ENCODE measurements around the gene C1orf159.
A peak's percentile ranks its signal among the peaks of the same experiment; 100 is the strongest.
"Not testable (repeated sequence)": the region's sequence is repeated elsewhere in the genome, so short reads cannot be mapped to it uniquely, and the experiment has no call there.

Gene C1orf159

GRCh38 chr1:1067284-1067859 is 48.5 kb downstream of the C1orf159 start:
- no peak for DNase-seq (ENCODE audit: low read depth in 2 of 2)

GRCh38 chr1:1066403-1067283 is 49.2 kb downstream of the C1orf159 start:
- no peak for DNase-seq (ENCODE audit: low read depth in 2 of 2)

- not testable (repeated sequence) for DNase-seq (ENCODE audit: low read depth in 2 of 2)
These were observed 50.0 kb downstream of the C1orf159 start for GRCh38 chr1:1065940-1066304.

GRCh38 chr1:1065265-1065939 is 50.5 kb downstream of the C1orf159 start:
- no peak for DNase-seq (ENCODE audit: low read depth in 2 of 2)

- DNase-seq (ENCODE audit: low read depth in 2 of 2), result peak; percentile 59 to 84
These were observed 51.7 kb downstream of the C1orf159 start for GRCh38 chr1:1063945-1064831.

GRCh38 chr1:1063261-1063944 is 52.5 kb downstream of the C1orf159 start:
- no peak for DNase-seq (ENCODE audit: low read depth in 2 of 2)

GRCh38 chr1:1062348-1063163 is 53.3 kb downstream of the C1orf159 start:
- no peak for DNase-seq (ENCODE audit: low read depth in 2 of 2)

GRCh38 chr1:1061682-1062345 is 54.1 kb downstream of the C1orf159 start:
- no peak for DNase-seq (ENCODE audit: low read depth in 2 of 2)

- DNase-seq (ENCODE audit: low read depth in 2 of 2), result no peak
These were observed 55.4 kb downstream of the C1orf159 start for GRCh38 chr1:1060281-1061000.

- peak; percentile 80 to 92 for DNase-seq (ENCODE audit: low read depth in 2 of 2)
These were observed 56.2 kb downstream of the C1orf159 start for GRCh38 chr1:1059494-1060280.

- no peak for DNase-seq (ENCODE audit: low read depth in 2 of 2)
These were observed 56.9 kb downstream of the C1orf159 start for GRCh38 chr1:1058921-1059493.

- no peak for DNase-seq (ENCODE audit: low read depth in 2 of 2)
These were observed 57.6 kb downstream of the C1orf159 start for GRCh38 chr1:1058088-1058905.

GRCh38 chr1:1057769-1058087 is 58.2 kb downstream of the C1orf159 start:
- not testable (repeated sequence) for DNase-seq (ENCODE audit: low read depth in 2 of 2)

- DNase-seq (ENCODE audit: low read depth in 2 of 2), result no peak
These were observed 59.8 kb downstream of the C1orf159 start for GRCh38 chr1:1055841-1056736.

- DNase-seq (ENCODE audit: low read depth in 2 of 2), result no peak
These were observed 60.9 kb downstream of the C1orf159 start for GRCh38 chr1:1054971-1055370.

GRCh38 chr1:1054099-1054700 is 61.7 kb downstream of the C1orf159 start:
- no peak for DNase-seq (ENCODE audit: low read depth in 2 of 2)
